ENCODE results near the gene EXOSC7. TPM values are rescaled to one million over a fixed set of nuclear protein-coding genes. Genes with fewer than 3 reads are reported as not detected.

The EXOSC7 gene
- total and polyA plus RNA-seq, 9 of the 15 experiments (the other 6 are each of a cell fraction or from before 2014, with no cell fraction given): 88.5 to 237 (median 112) TPM

- TF ChIP-seq SREBF1 (IDR thresholded peaks at IDR 0.05; ENCODE audit: borderline replicate concordance, low read depth, low read length) (no peak), ZNF12 (CRISPR knock-in tag; IDR thresholded peaks at IDR 0.05) (no peak), PYGO2 (tag; IDR thresholded peaks at IDR 0.05) (peak; percentile 98), ZKSCAN1 (IDR thresholded peaks at IDR 0.05; ENCODE audit: low read depth, low read length) (no peak), FOXK1 (CRISPR knock-in tag; IDR thresholded peaks at IDR 0.05; ENCODE audit: borderline replicate concordance) (no peak), SRSF3 (IDR thresholded peaks at IDR 0.05; ENCODE audit: insufficient read depth, low read length) (no peak), MIER1 (IDR thresholded peaks at IDR 0.05; ENCODE audit: low read depth) (no peak), ZNF311 (CRISPR knock-in tag; IDR thresholded peaks at IDR 0.05) (peak; percentile 99), CBFA2T2 (conservative IDR thresholded peaks at IDR 0.05) (no peak), NBN (IDR thresholded peaks at IDR 0.05; ENCODE audit: low read depth) (no peak), RNF2 (IDR thresholded peaks at IDR 0.05) (no peak), MEF2D (tag; conservative IDR thresholded peaks at IDR 0.05; ENCODE audit: low read depth) (peak; percentile 96), NUFIP1 (IDR thresholded peaks at IDR 0.05; ENCODE audit: partially characterized antibody) (no peak), TCFL5 (CRISPR knock-in tag; conservative IDR thresholded peaks at IDR 0.05) (peak; percentile 86), BRD9 (IDR thresholded peaks at IDR 0.05; ENCODE audit: low read depth, partially characterized antibody) (no peak), CHD7 (IDR thresholded peaks at IDR 0.05; ENCODE audit: low read depth, low read length) (no peak)
These were observed 78.3 kb downstream of the EXOSC7 start (continued) for GRCh38 chr3:45054196-45054857.

Data from K562 (cell line).